ENCODE results near the gene MRPL44. TPM values are rescaled to one million over a fixed set of nuclear protein-coding genes. Genes with fewer than 3 reads are reported as not detected.

The MRPL44 gene
- total RNA-seq, 1 donor from 2014 or later: 27.3 TPM

- no peak overlapping the region for H3K4me3 Mint-ChIP-seq
- H3K27ac Mint-ChIP-seq: no peak overlapping the region
- H3K27me3 Mint-ChIP-seq (ENCODE audit: low read depth): no peaks in the 10 kb centered on the region
These were observed 59.7 kb downstream of the MRPL44 start for GRCh38 chr2:224016963-224017362.

More at GRCh38 chr2:224016963-224017362, 59.7 kb downstream of the MRPL44 start:
- DNase-seq (ENCODE audit: low spot score in 2 of 2, unreplicated experiment in 2 of 2): no peak
- Mint-ChIP-seq H3K36me3 (no peaks in the 10 kb centered on the region), H3K4me1 (no peaks in the 10 kb centered on the region), H3K9me3 (no peaks in the 10 kb centered on the region)
- no peak for TF ChIP-seq CTCF (IDR thresholded peaks at IDR 0.05; ENCODE audit: unreplicated experiment)

Other genes with a start within 250 kb of the MRPL44 start
- 18.0 to 23.2 TPM (median 18.5 TPM) in 3 replicates for gene AP1S3, start 119.9 kb upstream of the MRPL44 start, total RNA-seq
- gene WDFY1, start 12.1 kb upstream of the MRPL44 start, total RNA-seq: 45.1 to 50.1 TPM (median 46.2 TPM) in 3 replicates
- gene SERPINE2, start 81.8 kb downstream of the MRPL44 start, total RNA-seq: 45.9 to 49.9 TPM (median 48.6 TPM) in 3 replicates

All from mesothelial cell of epicardium (in vitro differentiated cells).